22Rv1 (cell line): Measurements from ENCODE around the gene MYO10.

ENCODE experiments used
- H3K27ac ChIP-seq: fragments of 450-650 bp; 2 replicates; pipeline ENCODE4 v1.5.1; 2017
- CTCF ChIP-seq: fragments of 450-650 bp; IDR thresholded peaks from 2 replicates; pipeline ENCODE4 v1.5.1; 2017; ENCODE audit warnings: mild to moderate bottlenecking
- ZFX ChIP-seq: fragments of 450-650 bp; IDR thresholded peaks from 2 replicates; pipeline ENCODE4 v1.6.1; 2017; ENCODE audit warnings: antibody characterized with exemption, borderline replicate concordance

MYO10 gene

DNA sequence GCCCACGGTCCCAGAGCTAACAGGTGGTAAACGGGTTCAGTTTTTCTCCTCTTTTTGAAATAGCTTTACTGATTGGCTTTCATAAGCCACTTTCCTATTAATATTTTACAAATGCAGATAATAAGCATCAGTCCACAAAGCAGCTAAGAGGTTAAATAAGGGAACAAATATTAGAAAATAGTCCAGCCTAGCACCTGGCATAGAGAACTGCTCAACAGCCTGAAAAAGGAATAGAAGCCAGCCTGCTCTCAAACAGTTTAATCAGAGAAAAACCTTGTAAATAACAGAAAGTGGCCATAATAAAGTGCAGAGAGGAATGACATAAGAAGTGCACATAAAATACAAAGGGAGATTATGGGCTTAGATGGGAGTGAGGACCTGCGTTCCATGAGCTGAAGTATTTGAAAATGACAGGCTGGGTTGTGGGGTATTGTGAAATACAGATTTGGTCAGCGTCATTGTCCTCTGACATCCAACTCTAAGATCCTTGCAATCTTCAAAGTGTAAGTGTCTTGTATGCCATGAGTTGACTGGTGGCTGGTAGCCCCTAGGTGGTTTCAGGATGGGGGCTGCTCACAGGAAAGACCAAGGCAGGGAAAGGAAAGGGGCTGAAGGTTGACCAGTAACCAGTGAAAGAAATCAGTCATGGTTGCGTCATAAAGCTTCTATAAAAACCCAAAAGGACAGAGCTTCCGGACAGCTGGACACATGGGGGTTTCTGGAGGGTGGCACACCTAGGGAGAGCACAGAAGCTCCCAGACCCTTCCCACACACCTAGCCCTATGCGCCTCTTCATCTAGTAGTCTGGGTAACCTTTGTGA is 32.4 kb downstream of the MYO10 start:
- TF ChIP-seq ZFX (no peak), CTCF (no peak)
- H3K27ac ChIP-seq, result no peak overlapping the region

DNA sequence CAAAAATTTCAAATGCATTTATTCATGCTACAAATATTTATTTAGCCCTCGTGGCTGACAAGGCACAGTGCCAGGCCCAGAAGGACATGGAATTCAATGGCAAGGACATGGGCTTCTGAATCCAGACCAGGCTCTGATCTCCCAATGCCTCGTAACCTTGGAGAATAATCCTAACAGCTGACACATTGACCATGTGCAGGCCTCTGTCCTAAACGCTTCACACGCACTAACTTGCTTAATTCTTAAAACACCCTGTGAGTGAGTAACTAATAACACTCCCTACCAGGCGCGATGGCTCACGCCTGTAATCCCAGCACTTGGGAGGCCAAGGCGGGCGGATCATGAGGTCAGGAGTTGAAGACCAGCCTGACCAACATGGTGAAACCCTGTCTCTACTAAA is 33.2 kb downstream of the MYO10 start:
- TF ChIP-seq ZFX (no peak), CTCF (no peak)
- H3K27ac ChIP-seq, result no peak overlapping the region

DNA sequence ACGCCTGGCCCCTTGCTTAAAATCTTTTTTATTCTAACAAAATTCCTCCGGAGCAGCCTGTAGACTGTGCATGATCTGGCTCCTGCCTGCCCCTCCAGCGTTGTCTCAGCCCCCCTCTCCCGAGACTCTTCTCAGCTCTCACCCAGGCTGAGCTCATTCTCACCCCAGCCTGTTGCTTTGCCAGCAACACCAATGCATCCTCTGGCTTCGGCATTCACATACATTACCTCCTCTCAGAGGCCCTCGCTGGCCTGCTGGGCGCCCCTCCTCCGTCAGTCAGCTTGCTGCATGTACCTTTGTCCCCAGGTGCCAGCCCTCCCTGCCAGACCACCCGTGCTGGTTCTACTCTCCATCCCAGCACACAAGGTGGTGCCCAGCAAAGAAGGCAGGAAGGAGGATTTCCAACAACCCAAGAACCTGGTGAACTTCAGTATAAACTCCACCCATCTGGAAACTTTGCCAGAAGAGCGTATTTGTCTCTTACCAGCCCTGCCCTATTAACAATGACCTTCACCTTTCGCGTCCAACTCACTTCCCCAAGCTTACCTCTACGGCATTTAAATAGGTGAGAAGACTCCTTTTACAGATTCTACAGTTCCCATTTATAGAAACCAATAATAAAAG is 35.0 kb downstream of the MYO10 start:
- H3K27ac ChIP-seq, result no peak overlapping the region
- TF ChIP-seq ZFX (no peak), CTCF (no peak)

- H3K27ac ChIP-seq, result no peak overlapping the region
- TF ChIP-seq ZFX, result no peak
- TF ChIP-seq CTCF, result no peak
Measured at GRCh38 chr5:16899171-16899570, 36.9 kb downstream of the MYO10 start.

GRCh38 chr5:16897800-16898199 is 38.3 kb downstream of the MYO10 start:
- TF ChIP-seq CTCF, result no peak
- no peak for TF ChIP-seq ZFX
- no peak overlapping the region for H3K27ac ChIP-seq

GRCh38 chr5:16897284-16897704 is 38.8 kb downstream of the MYO10 start:
- TF ChIP-seq CTCF (no peak), ZFX (no peak)
- H3K27ac ChIP-seq, result no peak overlapping the region

- TF ChIP-seq ZFX (no peak), CTCF (no peak)
- no peak overlapping the region for H3K27ac ChIP-seq
Measured at GRCh38 chr5:16896767-16897166, 39.3 kb downstream of the MYO10 start.
